Activated T-cell treated with anti-CD3 and anti-CD28 coated beads for 1 hour (primary cell): ENCODE measurements around the gene CDH13.

Experiments used
- DNase-seq: peaks from one replicate; pipeline ENCODE4 v3.0.0-alpha.2; 2020; ENCODE audit warnings: low read depth

The CDH13 gene

DNA sequence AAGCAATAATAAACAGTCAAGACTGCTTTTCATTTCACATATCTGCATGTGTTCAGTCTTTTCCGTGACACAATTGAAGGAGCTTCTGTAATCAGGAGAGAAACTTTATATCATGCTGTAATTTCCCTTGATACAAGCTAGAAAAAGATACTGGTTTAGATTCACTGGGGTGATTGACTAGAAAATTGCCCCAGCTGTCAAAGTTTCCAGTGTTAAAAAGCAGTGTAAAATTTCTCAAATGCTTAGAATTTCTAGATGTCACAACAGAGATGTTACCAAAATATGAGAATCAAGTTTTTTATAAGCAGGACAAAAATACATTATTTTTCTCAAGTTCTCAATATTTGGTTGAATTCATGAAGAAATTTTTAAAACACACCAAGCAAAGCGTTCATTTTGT, 888.6 kb downstream of the CDH13 start:
- DNase-seq: no peak

DNA sequence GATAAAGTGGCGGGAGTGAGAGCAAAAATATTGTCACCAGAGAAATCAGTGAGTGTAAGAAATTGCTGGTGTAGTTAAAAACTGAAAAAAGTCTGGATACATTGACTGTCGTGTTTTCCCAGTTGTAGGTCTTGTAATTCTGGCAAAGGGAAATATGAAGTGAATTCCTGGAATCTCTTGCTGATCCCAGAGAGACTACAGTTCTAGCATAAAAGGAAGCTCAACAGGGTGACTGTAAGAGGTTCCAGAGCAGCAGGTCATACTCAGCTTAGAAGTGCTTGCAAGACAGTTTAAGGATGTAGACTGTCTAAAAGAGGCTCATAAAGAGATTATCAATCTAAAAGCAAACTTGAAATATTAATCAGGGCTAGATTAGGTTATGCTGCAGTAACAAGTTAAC, 890.2 kb downstream of the CDH13 start:
- no peak for DNase-seq

DNA sequence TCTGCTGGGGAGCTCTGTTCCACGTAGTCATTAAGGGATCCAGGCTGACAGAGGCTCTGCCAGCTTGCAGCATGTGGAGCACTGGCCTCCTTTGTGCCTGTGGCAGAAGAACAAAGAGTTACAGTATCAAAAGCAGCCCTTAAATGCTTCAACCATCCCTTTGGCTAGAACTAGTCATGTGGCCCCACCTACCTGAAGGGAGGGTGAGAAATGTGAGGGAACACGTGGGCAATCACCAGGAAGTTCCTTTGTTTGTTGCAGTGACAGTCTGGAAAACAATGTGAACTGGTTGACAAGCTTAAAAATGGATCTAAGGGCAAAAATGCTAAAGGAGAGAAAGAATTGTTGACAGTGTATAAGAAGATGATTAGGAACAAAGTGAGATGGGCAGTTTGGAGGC, 890.6 kb downstream of the CDH13 start:
- no peak for DNase-seq

DNA sequence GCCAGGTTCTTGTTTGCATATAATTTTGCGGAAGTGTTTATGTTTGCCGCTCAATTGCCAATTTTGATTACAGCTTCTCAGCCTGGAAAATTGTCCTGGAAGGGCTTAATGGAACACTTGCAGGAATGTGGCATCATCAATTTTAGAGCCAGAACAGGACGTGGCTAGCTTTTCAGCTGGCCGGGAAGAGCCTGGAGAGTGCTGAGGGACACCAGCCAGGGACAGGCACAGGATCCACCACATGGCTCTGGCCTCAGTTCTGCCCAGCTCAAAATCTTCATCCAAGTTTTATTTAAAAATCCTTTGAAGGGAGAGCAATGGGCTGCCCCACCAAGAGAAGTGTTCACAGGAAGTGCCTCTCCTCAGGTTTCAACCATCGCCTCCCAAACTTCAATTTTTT, 893.8 kb downstream of the CDH13 start:
- DNase-seq: no peak

DNA sequence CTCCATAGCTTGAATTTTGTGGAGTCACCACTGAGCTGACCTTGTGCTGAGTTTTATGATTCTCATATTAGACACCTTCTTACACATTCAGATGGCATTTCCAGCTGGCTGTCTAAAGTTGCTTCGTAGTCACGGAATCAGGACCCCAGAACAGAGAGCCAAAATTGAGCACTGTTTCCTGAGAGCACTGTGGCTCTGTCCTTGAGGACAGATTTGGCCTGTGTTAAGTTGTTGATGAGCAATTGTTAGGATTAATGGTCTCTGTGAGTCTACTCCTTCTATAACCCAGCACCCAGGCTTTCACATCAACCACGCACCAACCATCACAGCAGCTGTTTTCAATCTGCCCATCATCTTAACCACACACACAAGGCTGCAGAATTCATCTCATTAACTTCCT, 903.5 kb downstream of the CDH13 start:
- DNase-seq: no peak

GRCh38 chr16:83532634-83533033, 905.9 kb downstream of the CDH13 start:
- DNase-seq: no peak

GRCh38 chr16:83533193-83533592, 906.4 kb downstream of the CDH13 start:
- DNase-seq: no peak

- DNase-seq: no peak
Measured at GRCh38 chr16:83538707-83539106, 911.9 kb downstream of the CDH13 start.

- DNase-seq: no peak
Measured at GRCh38 chr16:83539736-83540490, 913.1 kb downstream of the CDH13 start.

DNA sequence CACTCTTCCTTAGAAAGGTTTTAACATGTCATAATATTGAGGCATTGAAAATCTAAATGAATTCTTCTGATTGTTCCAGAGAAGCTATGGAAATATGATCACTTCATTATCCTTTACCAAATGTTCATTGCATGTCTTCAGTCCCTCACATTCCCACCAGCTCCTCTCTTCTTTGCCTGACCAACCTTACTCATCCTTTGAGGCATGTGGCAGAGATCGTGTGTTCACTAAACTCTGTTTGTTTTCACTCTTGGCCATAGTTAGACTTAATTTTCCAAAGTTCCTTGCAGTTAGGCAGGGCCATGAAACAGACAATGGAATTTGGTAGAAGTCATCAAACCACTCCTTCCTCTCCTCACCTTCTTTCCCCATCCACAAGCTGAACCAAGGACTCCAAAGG, 914.5 kb downstream of the CDH13 start:
- no peak for DNase-seq

- DNase-seq: no peak
Measured at GRCh38 chr16:83542491-83542890, 915.7 kb downstream of the CDH13 start.

GRCh38 chr16:83549316-83550182, 922.8 kb downstream of the CDH13 start:
- no peak for DNase-seq

GRCh38 chr16:83550183-83550569, 923.4 kb downstream of the CDH13 start:
- no peak for DNase-seq

DNA sequence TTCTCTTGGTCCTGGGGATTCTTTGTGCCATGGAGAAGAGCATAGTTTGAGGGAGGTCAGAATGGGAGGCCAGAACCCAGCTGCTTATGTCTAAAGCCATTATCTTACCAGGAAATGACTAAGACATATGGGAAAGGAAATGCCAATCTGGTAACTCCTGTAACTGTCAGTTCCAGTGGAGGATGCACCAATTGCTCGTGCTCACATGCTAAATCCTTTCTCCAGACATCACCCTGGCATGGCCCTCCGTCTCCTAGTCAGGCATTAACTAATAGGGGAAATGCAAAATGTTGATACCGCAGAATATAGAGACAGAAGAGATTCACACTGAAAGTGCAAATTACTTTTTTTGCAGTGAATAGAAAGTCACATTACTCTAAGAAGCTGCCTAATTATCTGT, 925.5 kb downstream of the CDH13 start:
- no peak for DNase-seq

DNA sequence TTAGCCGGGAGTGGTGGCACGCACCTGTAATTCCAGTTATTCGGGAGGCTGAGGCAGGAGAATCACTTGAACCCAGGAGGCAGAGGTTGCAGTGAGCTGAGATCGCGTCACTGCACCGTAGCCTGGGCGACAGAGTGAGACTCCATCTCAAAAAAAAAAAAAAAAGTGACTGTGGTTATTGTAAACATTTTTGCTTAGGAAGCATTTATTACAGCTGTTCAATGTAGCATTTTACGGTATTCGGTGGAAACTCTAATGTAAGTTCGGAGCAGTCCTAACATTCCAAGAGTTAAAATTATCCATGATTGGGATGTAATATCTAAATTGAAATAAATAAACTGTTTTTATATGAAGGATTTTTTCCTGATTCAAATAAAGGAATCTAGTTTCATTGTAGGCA, 926.2 kb downstream of the CDH13 start:
- DNase-seq: no peak

DNA sequence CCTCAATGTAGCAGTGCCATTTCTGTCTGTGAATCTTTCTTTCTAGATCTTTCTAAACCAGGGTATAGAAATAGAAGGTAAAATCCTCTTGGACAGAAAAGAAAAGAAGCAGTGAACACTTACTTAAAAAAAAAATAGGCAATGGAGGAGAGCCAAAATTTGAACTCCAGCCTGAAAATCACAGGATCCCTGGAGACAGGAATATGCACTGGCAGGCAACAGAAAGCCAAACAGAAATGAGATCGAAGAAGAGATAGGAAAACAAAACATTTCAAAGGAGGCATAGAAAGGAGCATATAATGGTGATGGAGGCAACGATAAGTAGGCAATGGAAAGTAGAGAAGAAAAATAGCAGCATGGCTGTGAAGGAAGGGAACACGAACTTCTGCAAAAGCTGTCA, 927.3 kb downstream of the CDH13 start:
- DNase-seq: no peak

DNA sequence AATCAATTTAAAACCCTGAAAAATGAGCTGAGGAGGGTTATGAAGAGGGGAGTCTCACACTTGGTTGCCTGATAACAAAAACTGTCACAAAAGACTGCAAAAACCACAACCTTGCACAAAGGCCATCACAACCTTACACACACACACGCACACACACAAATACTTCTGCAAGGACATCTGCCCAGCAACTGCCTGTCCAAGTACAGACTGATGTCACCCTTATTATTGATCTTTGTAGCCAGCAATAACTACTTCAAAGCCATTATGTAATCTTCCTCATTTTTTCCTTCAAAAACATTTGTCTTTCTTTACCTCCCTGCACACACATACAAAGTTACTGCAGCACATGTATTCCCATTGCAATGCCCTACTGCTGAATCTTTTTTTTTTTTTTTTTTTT, 927.8 kb downstream of the CDH13 start:
- DNase-seq: no peak

- DNase-seq: no peak
Measured at GRCh38 chr16:83561876-83562275, 935.1 kb downstream of the CDH13 start.

DNA sequence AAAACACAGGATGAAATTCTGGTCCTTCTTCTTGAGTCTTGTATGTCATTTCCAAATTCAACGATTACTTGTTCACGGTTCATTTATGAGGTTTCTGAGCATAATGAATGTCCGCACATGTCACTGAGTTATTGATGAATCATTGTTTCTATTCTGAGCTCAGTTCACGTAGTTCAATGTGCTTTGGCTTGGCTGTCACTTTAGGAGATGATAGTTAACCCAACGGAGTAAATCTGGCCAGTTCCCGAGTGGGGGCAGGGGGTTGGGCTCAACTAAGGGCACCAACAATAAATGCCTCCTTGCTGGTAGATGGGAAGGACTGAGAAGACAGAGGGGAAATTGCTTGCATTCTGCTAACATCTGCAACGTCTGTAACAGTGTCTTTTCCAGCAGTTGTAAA, 941.6 kb downstream of the CDH13 start:
- DNase-seq: no peak

DNA sequence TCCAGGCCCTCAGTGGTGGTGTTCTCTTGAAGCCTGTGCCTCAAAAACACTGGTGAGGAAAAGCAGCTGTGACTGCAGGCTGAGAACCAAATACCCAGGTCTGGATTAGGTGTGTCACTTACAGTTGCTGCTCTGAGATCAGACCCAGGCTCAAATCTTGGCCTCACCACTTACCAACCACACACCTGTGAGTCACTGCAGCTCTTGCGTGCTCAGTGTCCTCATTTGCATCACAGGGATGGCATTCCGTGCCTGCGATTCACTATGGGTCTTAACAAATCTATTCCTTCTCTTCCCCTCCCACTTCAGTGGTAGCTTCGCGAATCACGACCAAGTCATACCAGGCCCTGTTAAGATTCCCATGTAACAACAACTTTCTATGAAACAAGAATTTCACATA, 947.6 kb downstream of the CDH13 start:
- DNase-seq: no peak

DNA sequence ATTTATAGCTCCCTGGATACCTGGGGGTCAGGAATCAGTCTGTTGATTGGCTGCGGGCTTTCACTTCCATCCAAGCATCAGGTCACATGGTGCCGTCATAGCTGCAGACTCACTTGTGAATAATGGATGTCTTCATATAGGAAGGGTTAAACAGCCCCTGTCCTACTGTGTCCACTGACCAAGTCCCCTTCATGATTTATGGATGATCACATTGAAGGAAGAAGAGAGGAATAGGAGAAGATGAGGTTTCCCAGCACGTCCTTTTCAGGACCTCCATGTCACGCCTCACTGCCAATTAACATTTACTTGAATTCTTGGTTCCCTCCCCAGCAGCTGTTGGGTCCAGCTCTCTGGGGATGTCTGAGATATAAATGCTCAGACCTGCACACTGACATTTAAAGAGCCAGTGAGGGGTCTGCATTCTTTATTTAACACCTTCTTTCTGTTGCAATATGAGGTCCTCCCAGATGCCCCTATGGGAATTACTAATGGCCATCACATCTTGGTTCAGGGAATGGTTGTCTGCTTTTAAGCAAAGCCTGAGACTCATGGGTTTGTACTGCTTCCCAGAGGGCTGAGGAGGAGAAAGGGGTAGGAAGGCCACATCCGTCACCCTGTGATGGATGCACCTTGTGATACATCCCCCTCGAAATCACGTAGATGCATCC, 950.4 kb downstream of the CDH13 start:
- DNase-seq: no peak

DNA sequence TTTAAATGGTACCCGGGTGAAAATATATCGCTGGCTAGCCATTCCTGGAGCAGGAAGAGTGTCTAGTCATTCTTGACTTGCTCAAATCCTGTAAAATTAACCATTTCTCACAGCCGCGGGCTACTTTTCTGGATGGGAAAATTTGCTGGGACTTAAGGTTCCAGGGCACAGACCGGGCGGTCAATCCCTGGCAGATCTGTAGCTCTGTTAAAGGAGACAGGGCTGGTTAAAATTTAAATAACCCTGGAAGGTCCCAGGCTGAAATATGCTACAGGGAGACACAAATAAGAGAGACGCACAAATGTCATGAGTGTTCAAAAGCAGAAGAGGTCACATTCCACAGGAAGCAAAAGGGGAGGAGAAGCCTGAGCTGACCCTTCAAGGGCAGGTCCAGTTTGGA, 951.4 kb downstream of the CDH13 start:
- no peak for DNase-seq

GRCh38 chr16:83579027-83579426, 952.3 kb downstream of the CDH13 start:
- DNase-seq: no peak
